HG03442 (cell line): Measurements from ENCODE around the gene PLA2G1B.

Experiments used
- ATAC-seq: cut with Tn5 transposase; IDR thresholded peaks from one replicate; pipeline ENCODE4 v1.9.1; 2021; ENCODE audit warnings: mild to moderate bottlenecking, moderate library complexity; ENCODE audit not compliant: unreplicated experiment

Gene PLA2G1B

DNA sequence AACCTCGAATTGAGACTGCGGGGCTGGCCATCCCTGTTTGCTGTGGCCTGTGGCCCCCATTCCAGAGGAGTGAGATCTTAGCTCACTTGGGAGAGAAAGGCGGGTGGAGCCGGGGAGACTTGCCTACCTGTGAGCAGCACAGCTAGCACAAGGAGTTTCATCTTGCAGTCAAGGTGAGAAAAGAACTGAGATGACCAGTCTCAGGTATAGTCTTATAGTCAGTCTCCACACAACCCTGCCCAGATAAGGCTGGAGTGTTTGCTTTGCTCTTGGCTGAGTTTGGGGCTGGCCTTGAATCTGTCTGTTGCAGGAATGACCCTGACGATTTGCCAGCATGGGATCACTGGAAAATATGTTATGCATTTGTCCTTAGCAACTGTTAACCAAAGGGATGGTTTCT is at the start of gene PLA2G1B:
Gene PLA2G1B (minus strand): TSS at position 187 of the 400 bp plus-strand sequence. CDS start 26 bp downstream, at position 161.
- no peak for ATAC-seq

DNA sequence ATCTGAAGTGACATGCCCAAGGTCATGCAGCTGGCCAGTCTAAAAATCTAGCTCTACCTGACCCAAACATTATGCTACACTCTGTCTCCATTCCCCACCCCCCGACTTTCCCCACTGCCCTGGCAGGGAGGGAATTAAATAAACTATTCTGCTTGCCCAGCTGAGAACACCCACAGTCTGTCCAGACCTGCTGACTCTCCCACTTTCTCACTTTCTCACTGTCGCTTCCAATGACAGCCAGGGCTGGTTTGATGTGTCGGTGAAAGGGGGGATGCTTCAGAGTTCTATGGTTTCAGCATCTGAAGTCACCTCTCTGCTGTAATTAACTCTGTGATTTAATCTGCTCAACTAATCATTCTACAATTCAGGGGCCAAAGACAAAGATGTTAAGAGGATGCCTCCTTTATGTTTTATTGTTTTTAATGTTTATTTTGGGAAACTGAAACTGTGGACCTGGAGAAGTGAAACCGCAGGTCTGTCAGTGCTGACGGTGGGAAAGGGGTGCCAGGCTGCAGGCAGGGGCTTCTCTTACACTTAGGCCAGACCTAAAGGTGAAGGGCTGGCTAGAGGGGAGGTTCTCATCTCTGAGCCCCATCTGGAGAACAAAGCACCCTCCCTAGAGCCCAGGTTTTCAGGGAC is 49.5 kb upstream of the PLA2G1B start:
- no peak for ATAC-seq

DNA sequence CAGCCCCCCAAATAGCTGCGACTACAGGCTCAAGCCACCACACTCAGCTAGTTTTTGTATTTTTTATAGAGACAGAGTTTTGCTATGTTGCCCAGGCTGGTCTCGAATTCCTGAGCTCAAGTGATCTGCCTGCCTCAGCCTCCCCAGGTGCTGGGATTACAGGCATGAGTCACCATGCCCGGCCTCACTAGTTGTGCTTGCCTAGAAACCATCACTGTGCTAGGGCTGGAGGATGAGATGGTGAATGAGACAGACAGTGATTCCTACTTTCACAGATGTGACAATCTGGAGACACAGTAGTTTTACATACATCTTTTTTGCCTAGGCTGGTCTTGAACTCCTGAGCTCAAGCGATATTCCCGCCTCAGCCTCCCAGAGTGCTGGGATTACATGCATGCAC is 48.8 kb upstream of the PLA2G1B start:
- no peak for ATAC-seq

DNA sequence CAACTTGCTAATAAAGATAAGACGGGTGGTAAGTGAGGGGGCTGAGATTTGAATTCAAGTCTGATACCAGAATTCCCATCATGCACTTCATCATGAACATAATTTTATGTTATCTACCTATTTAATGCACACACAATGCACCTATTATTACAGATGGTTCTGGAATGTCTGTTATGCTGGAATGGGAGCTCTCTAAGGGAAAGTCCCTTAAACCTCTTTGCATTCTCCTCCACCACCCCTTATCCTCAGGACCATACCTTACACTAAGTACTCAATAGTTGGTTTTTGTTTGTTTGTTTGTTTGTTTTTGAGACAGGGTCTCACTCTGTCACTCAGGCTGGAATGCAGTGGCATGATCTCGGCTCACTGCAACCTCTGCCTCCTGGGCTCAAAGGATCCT is 48.4 kb upstream of the PLA2G1B start:
- ATAC-seq: no peak

DNA sequence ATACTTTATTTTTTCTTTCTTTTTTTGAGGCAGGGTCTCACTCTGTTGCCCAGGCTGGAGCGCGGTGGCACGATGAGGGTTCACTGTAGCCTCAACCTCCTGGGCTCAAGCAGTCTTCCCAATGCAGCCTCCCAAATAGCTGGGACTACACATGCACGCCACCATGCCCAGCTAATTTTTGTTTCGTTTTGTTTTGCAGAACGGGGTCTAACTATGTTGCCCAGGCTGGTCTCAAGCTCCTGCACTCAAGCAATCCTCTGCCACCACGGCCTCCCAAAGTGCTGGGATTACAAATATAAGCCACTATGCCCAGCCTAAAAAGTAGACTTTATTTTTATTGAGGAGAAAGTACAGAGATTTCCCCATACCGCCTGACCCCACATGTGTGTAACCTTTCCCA is 46.1 kb upstream of the PLA2G1B start:
- ATAC-seq: no peak

DNA sequence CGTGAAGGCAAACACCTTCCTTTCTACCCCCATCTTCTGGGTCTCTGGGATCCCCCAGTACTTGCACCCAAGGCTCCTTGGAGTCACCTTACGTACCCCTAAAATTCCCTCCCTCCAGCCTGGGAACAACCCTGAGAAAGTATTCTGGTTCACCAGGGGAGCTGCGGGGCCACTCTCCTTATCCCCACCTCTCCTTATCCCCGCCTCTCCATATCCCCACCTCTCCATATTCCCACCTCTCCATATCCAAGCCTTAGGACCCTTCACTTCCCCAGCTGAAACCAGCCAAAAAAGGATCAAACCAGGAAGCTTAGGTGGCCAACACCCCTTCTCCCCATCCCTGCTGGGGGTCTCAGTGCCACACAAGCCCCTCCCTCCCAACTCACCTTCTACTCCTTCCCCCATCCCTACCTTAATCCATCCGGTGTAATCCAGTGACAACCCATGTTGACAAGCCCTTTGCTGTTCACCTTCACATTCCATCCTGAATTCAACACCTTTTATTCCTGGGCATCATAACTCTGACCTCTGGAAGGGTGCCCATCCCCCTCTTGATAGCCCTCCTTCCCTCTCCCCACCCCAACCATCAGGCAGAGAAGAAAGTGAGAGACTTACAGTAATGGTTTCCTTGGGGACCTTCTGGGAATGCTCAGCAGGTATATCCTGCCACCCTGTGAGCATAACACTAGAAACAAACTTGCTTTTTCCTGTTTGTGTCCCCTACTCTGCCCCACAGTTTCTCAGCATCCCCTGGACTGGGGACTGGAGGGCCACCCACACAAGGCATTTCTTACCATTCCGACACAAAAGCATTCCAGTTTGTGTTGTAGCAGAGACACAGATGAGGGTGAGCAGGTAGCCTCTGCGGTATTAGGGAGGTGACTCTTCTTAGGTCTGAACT is 43.0 kb upstream of the PLA2G1B start:
- ATAC-seq: no peak

DNA sequence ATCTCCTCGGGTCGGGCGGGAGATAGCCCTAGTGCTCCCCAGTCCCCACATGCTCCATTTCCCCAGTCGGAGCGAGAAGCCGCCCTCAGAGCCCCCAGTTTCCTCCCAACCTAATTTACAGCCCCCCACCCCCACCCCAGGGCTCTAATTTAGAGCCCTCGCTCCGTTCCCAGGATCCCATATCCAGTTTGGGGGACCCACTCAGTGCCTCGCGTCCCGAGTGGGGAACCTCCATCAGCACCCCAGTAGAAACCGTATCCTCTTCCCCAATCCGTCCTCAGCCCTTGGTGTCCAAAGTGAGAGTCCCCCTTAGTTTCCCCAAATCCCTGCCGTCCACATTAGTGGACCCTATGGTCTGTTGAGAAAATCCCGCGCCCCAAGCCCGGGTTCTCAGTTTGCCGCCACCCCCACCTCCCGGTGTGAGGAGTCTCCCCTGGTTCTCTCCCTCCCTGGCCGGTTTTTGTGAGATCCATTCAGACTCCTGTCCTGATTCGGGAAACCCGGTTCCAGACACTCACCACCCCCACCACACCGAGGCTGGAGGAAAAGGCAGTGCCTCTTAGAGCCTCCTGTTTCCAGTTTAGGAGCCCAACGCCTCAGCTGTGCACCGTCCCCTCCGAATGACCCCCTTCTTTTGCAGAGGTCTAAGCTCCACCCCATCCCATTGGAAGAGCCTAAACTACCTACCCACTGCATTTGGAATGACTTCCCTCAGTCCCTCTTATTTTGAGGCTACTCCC is 42.2 kb upstream of the PLA2G1B start:
- no peak for ATAC-seq

DNA sequence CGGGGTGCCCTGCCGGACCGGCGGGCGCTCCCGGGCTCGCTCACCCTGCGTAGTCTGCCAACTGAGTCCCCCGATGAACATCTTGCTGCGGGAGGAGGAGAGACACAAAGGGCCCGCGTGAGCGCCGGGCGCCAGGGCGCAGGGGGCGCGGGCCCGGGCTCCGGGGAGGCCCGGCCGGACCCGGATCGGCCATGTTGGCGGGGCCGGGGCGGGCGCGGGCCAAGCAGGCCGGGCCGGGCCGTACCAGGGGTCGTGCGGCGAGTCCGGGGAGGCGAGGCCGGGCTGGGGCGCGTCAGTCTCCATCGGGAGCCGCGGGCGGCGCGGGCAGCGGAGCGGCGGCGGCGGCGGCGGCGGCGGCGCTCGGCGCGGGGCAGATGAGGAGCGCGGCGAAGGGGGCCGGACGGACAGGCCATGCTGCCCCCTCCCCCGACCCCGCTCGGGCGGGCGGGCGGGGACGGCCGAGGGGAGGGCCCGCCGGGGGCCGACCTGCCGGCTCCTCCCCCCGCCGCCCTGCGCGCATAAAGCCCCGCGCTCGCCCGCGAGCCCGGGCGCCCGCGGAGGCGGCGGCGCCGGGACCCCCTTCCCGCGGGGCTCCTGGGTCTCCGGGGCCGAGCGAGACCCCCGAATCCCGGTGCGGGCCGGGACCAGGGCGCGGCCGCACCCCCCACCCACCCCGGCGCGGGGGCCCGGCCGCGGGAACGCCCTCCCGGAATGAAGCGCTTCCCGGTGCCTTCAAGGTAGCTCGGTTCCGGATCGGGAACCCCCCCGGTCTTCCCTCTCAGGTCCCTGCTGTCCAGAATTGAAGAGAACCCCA is 41.4 kb upstream of the PLA2G1B start, which contains the start of gene MSI1:
Gene MSI1 (minus strand): TSS at position 376 of the 814 bp plus-strand sequence. CDS start 73 bp downstream, at position 303.
- ATAC-seq: no peak

DNA sequence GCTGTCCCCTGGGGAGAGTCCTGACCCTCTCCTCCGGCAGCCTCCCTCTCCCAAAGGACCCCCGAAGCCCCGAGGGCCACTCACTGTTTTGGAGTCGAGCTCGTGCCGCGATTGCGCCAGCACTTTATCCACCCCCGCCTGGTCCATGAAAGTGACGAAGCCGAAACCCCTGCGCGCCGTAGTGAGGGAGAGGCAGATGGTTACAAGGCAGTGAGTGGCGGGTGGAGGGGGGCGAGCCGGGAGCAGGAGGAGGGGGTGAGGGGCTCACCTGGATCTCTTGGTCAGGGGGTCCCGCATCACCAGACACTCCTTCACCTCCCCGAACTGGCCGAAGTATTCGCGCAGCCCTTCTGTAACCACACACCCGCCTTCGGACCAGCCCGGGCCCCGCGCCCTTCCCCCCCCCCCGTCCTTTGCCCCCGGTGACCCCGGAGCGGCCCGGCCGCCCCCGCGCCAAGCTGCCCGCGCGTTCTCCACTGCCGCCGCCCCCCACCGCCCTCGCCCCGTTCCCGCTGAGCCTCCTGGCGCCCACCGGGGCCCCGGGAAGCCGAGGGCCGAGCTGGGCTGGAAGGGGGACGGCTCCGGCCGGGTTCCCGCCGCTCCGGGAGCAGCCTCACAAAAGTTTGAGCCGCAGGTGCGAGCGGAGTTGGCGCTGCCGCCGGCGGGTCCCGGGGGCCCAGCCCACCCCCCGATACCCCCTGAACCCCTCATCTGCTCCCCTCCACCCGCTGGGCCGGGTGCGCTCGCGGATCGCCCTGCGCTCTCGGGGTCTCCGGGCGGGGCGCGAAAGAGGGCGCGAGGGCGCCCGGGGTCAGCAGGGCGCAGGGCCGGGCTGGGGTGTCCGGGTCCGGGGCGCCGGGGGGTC is 40.6 kb upstream of the PLA2G1B start:
- ATAC-seq: no peak

DNA sequence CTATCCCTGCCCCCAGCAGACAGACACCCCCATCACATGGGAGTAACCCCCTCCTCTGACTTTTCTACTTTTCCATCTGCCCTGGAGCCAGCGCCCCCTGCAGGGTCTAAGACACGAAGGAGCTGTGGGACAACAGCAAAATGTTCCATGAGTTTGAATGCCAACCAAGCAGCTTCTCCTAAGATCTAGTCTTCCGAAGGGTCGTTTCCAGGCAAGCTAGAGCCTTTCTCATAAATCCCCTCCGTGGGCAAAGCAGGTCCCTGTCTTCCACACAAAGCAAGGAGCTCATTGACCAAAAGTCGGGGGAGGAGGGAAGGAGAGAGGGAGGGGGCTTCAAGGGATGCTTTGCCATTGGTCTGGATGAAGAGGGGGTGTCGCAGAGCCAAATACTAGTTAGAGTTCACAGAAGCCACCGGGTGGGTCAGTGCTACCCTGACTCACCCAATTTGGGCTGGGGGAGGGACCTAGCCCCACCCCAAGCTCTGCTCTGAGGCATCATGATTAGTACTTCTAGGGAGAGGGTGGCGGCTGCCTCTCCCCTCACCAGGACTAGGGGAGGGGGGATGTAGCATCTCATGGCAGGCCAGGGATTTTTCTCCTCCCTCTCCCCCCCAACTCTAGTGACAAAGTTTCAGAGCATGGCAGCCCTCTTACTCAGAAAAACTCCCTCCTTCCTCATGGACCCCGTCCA is 39.8 kb upstream of the PLA2G1B start:
- ATAC-seq: no peak

DNA sequence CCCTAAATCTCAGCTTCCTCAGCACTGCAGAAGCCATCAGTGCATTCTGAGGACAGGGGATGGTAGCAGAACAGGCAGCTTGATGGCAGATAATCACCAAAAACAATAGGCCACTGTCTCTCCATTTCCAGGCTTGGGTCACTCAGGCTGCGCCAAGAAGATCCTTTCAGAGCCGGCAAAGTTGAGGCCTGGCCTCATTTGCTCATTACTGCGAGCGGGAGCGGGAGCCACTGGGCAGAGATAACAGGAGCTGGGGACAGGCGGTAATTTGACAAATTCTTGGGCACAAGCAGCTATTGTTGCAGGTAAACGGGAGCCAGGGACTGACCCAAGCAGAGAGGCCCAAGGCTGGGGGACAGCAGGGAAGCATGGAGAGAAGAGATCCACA is 39.3 kb upstream of the PLA2G1B start:
- ATAC-seq: no peak

DNA sequence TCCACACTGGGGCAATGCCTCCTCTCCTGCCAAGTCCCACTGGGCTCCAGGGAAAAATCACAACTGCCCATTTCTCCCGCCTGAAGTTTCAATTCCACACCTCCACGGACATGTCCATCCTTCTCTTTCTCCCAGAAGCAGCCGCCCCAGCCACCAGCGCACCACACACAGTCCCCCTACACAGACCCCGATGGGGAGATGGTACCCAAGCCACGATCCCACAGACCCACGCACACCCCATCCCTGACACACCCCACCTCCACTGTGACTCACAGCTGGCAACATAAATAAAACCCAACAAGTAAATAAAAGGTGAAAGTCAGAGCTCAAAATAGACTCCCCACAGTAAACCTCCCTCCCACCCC is 38.7 kb upstream of the PLA2G1B start:
- no peak for ATAC-seq

DNA sequence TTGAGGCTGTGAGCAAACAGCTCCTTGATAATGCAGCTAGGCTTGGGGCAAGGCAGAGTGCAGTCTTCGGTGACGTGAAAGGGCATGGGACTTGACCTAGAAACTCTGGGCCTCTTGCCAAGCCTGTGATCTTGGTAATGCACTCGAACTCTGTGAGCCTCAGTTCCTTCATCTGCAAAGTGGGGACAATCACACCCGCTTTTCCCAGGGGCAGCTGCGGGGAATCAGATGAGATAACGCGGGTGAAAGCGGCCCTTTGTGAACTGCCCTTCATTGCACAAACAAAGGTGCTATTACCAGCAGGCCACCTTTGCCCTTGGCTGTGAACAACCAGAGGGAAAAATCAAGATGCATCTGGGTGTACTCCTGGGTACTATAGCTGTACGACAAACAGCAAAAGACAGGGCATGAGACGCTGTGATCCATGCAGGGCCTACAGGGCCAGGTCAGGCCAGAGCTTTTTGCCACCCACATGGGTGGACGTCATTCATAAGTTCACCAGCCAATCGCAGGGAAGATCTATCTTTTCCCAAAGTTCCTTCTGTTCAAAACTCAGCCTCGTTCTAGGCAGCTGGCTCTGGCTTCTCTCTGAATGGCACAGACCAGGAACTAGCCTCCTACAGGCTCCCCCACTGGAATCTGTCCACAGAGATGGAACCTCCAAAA is 38.2 kb upstream of the PLA2G1B start:
- ATAC-seq: no peak

DNA sequence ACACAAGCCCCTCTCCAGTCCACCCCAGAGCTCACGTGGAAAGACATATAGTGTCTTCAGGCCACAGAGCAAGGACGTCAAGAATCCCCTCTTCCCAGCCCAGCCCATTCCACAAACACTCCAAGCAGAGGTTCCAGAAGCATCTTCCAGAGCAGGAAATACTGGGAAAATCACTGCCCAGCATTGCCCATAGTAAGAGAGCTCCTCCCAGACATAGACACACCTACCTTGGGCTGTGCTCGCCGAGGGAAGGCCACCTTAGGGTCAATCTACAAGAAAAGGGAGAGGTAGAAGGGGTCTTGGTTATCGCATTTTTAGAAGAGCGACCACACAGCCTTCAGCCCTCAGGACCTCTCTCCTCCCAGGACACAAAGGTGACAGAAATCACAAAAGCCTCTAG is 36.9 kb upstream of the PLA2G1B start:
- ATAC-seq: no peak

DNA sequence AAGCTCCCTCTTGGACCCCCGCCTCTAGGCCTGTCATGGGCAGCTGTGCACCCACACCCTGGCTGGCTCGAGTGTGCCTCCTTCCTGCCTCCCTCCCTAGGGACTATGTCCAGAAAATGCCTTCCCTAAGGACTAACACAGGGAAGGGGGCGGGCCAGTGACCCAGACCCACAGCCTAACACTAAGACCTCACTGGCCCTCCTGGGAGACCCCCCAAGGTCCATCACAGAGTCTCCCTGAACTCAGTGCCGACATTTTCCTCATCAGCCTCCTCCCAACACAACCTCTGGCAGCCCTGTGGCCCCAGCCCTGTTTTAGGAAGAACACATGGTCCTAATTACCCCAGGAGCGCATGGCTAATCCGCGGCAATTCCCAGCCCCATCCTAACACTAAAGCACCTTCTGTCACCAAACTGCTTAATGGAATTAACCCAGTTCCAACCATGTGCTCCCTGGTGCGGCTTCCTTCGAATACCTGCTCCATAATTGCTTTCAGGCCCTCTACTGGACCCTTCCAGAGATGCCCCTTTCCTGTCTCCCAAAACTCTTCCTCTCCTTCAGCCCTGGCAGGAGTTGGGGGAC is 35.8 kb upstream of the PLA2G1B start:
- no peak for ATAC-seq

DNA sequence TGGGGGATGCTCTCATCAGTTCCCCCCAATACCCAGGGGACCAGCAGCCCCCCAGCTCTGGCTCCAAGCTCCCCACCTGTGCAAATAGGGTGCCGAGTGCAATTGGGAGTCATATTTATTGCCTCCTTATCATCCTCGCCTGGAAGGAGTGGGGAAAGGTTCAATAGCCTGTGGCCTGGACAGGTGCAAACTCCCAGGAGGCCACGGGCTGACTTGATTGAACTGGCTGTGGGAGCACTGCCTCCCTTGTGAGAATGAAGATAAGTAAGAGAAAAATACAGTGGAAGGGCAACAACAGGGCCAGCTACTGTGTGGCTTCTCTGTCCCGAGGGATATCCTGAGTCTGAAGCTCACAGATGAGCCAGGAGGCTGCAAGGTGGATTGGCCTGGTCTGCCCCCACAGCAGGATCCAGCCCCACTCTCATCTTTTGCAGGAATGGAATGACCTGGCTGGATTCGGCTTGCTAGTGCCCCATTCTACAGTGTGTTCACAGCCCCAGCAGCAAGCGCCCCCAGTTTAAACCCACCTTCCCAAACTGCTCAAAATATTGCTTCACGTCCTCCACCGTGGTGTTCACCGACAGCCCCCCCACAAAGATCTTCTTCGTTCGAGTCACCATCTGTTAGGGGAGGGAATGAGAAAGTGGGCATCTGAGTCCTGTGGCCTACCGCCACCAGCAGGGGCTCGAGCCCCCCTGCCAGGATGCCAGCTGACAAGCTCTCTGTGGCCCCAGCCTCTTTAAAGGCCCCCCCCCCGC is 35.1 kb upstream of the PLA2G1B start:
- ATAC-seq: no peak

DNA sequence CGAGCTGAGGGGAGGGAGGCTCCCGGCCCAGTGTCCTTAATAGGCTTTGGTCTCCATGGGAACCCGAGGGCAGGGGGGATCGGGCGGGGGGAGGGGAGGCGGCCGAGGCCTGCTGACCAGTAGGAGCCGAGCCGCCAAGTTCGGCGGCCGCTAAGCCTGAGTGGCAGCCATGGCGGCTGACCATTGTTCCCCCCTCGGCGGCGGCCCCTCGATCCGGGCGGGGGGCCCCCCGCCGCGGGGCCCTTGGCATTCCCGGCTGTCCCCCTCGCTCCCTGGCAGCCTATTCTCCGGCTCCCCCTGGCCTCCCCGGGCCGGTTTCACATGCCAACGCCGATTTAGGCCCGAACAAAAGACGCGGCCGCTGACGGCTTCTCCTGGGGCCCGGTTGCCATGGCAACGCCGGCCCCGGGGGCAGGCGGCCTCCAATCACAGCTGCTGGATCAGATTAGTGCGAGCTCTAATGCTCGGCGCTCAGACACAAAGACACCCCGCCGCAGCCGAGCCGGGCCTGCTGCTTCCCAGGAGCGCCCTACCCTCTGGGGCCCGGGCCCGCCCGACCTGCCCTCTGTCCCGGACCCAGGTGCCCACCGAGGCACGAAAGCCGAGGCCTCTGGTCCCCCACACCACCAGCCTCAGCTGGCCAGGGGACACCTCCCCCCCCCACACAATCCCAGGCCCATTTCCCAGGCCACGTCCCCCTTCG is 34.1 kb upstream of the PLA2G1B start:
- ATAC-seq: no peak
